ENCODE measurements around the gene HELZ.

Gene HELZ

GRCh38 chr17:67066717-67067116 lies 178.3 kb downstream of the HELZ start:
- TF ChIP-seq, protein P1, sequence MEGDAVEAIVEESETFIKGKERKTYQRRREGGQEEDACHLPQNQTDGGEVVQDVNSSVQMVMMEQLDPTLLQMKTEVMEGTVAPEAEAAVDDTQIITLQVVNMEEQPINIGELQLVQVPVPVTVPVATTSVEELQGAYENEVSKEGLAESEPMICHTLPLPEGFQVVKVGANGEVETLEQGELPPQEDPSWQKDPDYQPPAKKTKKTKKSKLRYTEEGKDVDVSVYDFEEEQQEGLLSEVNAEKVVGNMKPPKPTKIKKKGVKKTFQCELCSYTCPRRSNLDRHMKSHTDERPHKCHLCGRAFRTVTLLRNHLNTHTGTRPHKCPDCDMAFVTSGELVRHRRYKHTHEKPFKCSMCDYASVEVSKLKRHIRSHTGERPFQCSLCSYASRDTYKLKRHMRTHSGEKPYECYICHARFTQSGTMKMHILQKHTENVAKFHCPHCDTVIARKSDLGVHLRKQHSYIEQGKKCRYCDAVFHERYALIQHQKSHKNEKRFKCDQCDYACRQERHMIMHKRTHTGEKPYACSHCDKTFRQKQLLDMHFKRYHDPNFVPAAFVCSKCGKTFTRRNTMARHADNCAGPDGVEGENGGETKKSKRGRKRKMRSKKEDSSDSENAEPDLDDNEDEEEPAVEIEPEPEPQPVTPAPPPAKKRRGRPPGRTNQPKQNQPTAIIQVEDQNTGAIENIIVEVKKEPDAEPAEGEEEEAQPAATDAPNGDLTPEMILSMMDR (IDR thresholded peaks at IDR 0.05; ENCODE audit: low read depth, low read length), result no peak
- H3K4me3 ChIP-seq (ENCODE audit: low read depth, low read length), result no peak overlapping the region

DNA sequence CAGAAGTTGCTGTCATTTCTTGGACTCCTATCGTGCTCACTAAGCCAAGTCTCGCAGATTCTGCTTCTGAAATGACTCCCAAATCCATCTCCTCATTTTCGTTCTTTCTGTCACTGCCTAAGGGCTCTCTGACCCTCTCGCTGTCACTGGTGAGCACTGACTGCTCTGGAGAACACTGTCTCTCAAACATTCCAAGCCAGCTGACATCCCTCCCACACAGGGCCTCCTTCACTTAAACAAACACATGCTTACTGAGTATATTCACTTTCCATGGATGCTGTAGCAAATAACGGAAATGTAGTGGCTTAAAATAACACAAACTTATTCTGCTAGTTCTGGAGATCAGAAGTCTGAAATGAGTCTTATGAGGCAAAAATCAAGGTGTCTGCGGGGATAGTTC lies 181.9 kb downstream of the HELZ start:
- H3K4me3 ChIP-seq (ENCODE audit: low read depth, low read length), result no peak overlapping the region
- TF ChIP-seq, protein P1 (IDR thresholded peaks at IDR 0.05; ENCODE audit: low read depth, low read length), result no peak

DNA sequence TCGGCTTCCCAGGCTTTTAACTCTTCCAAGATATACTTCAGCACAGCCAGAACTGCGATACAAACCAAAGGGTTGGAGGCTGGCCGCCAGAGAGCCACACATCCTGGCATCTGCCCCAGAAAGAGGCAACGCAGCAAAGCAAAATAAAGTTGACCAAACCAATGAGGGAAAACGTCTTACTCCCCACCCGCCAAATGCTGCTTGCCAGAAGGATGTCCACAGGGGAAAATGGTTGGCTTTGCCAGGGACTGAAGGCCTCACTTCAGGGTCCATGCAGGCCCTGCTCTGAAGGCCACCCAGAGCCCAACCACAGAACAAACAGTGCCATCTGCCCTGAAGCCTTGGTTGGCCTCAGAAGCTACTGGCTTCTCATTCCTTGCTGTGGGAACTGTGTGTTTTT lies 185.6 kb downstream of the HELZ start:
- no peak overlapping the region for H3K4me3 ChIP-seq (ENCODE audit: low read depth, low read length)
- TF ChIP-seq, protein P1 (IDR thresholded peaks at IDR 0.05; ENCODE audit: low read depth, low read length), result no peak

DNA sequence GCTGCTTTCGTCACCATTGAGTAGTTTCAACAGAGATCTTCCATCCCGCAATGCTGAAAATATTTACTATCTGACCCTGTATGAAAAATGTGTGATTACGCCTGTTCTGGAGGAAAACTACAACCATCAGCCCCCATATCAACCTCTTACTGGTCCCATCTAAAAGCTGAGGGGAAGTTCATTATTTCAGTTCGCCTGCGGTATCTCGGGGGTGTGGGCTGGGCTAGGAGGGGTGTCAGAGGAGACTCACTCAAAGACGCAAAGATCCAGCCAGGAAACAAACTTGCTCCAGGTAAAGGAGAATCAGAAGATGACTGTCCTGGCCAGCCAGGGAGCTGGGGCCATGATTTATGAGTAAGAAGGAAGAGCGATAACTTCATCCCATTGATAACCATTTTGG lies 187.0 kb downstream of the HELZ start:
- TF ChIP-seq, protein P1 (IDR thresholded peaks at IDR 0.05; ENCODE audit: low read depth, low read length), result no peak
- H3K4me3 ChIP-seq (ENCODE audit: low read depth, low read length), result no peak overlapping the region

- H3K4me3 ChIP-seq (ENCODE audit: low read depth, low read length), result no peak overlapping the region
- TF ChIP-seq, protein P1 (IDR thresholded peaks at IDR 0.05; ENCODE audit: low read depth, low read length), result no peak
Measured at GRCh38 chr17:67056746-67057490, 188.1 kb downstream of the HELZ start.

- H3K4me3 ChIP-seq (ENCODE audit: low read depth, low read length), result no peak overlapping the region
- TF ChIP-seq, protein P1 (IDR thresholded peaks at IDR 0.05; ENCODE audit: low read depth, low read length), result no peak
Measured at GRCh38 chr17:67055811-67056745, 188.9 kb downstream of the HELZ start.

DNA sequence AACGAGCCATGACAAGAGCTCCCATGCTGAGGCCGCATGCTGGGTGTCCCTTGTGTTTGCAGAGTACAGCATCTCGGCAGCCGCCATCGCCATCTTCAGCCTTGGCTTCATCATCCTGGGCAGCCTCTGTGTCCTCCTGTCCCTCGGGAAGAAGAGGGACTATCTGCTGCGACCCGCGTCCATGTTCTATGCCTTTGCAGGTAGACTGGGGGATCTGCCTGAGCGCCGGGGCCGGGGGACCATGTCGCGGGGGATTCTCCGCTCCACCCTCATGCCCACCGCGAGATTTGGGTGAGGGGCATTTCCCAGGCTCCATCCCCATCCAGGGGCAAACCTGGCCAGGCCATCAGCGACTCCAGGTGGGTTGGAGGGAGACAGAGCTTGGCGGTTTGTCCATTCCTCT lies 190.0 kb downstream of the HELZ start:
- H3K4me3 ChIP-seq (ENCODE audit: low read depth, low read length), result no peak overlapping the region
- TF ChIP-seq, protein P1 (IDR thresholded peaks at IDR 0.05; ENCODE audit: low read depth, low read length), result no peak
